GM19468 (cell line): ENCODE measurements around the gene FRG2C.
"Not testable (repeated sequence)": the region's sequence is repeated elsewhere in the genome, so short reads cannot be mapped to it uniquely, and the experiment has no call there.

Experiments
- ATAC-seq: cut with Tn5 transposase; IDR thresholded peaks from one replicate; pipeline ENCODE4 v1.9.1; 2021; ENCODE audit warnings: mild to moderate bottlenecking, moderate library complexity, moderate number of reproducible peaks; ENCODE audit not compliant: unreplicated experiment; ENCODE audit errors: extremely low read depth

FRG2C gene

GRCh38 chr3:75664028-75664427, at the start of gene FRG2C:
Gene FRG2C, plus strand, starts transcription at chr3:75664328. Its CDS starts 52 bp downstream, at chr3:75664380.
- not testable (repeated sequence) for ATAC-seq

- ATAC-seq, result not testable (repeated sequence)
Observed at GRCh38 chr3:75618666-75619305, 45.3 kb upstream of the FRG2C start.

- ATAC-seq, result not testable (repeated sequence)
Observed at GRCh38 chr3:75619481-75620031, 44.6 kb upstream of the FRG2C start.

GRCh38 chr3:75621772-75622171, 42.4 kb upstream of the FRG2C start:
- ATAC-seq, result not testable (repeated sequence)

- not testable (repeated sequence) for ATAC-seq
Observed at GRCh38 chr3:75623656-75624055, 40.5 kb upstream of the FRG2C start.

- ATAC-seq, result not testable (repeated sequence)
Observed at GRCh38 chr3:75630887-75631535, 33.1 kb upstream of the FRG2C start.

- no peak for ATAC-seq
Observed at GRCh38 chr3:75631541-75631940, 32.6 kb upstream of the FRG2C start.

GRCh38 chr3:75638947-75639346, 25.2 kb upstream of the FRG2C start:
- ATAC-seq, result not testable (repeated sequence)

GRCh38 chr3:75641107-75641517, 23.0 kb upstream of the FRG2C start:
- not testable (repeated sequence) for ATAC-seq

GRCh38 chr3:75643031-75643800, 20.9 kb upstream of the FRG2C start:
- not testable (repeated sequence) for ATAC-seq

GRCh38 chr3:75645548-75645947, 18.6 kb upstream of the FRG2C start:
- not testable (repeated sequence) for ATAC-seq

- ATAC-seq, result no peak
Observed at GRCh38 chr3:75650191-75650590, 13.9 kb upstream of the FRG2C start.

GRCh38 chr3:75655101-75655904, 8.8 kb upstream of the FRG2C start:
- not testable (repeated sequence) for ATAC-seq

- not testable (repeated sequence) for ATAC-seq
Observed at GRCh38 chr3:75655956-75656355, 8.2 kb upstream of the FRG2C start.

- not testable (repeated sequence) for ATAC-seq
Observed at GRCh38 chr3:75658411-75659107, 5.6 kb upstream of the FRG2C start.

GRCh38 chr3:75659108-75659433, 5.1 kb upstream of the FRG2C start:
- ATAC-seq, result not testable (repeated sequence)

GRCh38 chr3:75665626-75666025, 1.5 kb downstream of the FRG2C start:
- not testable (repeated sequence) for ATAC-seq

- not testable (repeated sequence) for ATAC-seq
Observed at GRCh38 chr3:75667757-75668701, 3.9 kb downstream of the FRG2C start.
